Measurements from ENCODE around the gene FAM9C.

FAM9C gene

DNA sequence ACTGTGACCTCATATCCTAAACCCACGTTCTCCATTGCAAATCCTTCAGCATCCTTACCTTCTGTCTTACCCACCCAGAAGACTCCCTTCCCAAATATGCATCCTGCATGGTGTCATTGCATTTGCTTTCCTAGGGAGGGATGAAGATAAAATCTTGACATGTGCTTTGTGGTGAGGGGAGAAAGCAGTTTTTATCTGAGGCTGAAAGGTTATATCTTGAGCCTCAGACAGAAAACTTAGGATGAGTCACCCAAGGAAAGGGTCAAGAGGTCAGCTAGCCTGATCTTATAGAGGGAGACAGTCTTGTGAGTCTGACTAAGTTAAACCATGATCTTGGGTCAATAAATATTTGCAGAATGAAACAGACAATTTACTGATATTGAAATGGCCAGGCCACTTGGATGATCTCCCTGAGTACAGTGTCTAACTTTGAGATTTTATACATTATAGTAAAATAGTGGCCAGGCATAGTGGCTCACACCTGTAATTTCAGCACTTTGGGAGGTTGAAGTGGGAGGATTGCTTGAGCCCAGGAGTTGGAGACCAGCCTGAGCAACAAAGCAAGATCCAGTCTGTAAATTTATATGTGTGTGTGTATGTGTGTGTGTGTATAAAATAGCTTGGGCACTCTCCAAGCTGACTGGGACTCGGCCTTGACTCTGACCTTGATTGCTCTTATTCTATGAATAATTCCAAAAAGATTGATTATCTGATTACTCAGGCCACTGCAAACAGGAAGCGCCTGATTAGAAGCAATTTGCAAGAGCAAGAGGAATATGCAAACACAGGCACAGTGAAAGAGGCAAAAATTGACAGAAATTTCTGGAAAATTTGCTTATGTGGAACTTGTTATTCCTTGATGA, 15.4 kb upstream of the FAM9C start:
- TF ChIP-seq, protein P1, sequence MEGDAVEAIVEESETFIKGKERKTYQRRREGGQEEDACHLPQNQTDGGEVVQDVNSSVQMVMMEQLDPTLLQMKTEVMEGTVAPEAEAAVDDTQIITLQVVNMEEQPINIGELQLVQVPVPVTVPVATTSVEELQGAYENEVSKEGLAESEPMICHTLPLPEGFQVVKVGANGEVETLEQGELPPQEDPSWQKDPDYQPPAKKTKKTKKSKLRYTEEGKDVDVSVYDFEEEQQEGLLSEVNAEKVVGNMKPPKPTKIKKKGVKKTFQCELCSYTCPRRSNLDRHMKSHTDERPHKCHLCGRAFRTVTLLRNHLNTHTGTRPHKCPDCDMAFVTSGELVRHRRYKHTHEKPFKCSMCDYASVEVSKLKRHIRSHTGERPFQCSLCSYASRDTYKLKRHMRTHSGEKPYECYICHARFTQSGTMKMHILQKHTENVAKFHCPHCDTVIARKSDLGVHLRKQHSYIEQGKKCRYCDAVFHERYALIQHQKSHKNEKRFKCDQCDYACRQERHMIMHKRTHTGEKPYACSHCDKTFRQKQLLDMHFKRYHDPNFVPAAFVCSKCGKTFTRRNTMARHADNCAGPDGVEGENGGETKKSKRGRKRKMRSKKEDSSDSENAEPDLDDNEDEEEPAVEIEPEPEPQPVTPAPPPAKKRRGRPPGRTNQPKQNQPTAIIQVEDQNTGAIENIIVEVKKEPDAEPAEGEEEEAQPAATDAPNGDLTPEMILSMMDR (IDR thresholded peaks at IDR 0.05; ENCODE audit: low read length, missing control alignments): no peak
- DNase-seq (ENCODE audit: low read depth): no peak
- no peak overlapping the region for H3K4me3 ChIP-seq (replicated peaks; ENCODE audit: low read depth, low read length)

DNA sequence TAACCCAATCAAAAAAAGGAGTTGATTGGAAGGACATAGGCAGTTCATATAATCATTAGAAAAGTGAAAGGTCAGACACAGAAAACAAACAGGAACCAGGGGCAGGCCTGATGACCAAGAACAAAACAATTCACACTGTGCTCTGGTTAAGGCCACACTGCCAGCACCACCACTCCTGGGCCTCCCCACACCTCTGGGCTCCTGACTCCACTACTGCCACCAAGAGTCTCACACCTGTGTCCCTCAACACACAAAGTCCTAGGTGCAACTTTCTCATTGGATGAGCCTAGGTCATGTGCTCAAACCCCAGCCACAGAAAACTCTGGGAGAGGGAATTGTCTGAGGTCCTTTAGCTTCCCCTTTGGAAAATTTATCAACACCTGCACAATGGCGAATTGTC, 11.1 kb upstream of the FAM9C start:
- no peak for DNase-seq (ENCODE audit: low read depth)

DNA sequence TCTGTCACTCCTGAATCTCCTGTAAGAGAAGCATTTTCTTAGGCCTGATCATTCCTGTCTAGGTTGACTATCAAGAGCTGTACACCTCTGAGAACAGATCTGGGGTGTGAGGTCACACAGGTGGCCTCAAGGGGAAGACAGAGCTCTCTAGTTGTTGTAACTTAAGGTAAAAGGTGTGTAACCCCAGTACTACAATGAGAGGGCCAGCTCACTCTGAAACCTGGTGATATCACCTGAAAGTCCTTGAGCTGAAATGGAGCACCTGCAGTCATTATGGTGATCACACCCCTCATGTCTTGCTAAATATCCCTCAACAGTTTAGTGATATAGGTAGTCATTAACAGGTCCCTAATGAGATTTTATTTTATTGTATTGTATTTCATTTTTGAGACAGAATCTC, 8.8 kb upstream of the FAM9C start:
- DNase-seq (ENCODE audit: low read depth): no peak
- TF ChIP-seq, protein P1 (IDR thresholded peaks at IDR 0.05; ENCODE audit: low read length, missing control alignments): no peak
- H3K4me3 ChIP-seq (replicated peaks; ENCODE audit: low read depth, low read length): no peak overlapping the region

More for the DNA sequence above, 11.1 kb upstream of the FAM9C start:
- TF ChIP-seq, protein P1 (IDR thresholded peaks at IDR 0.05; ENCODE audit: low read length, missing control alignments): no peak
- no peak overlapping the region for H3K4me3 ChIP-seq (replicated peaks; ENCODE audit: low read depth, low read length)

DNA sequence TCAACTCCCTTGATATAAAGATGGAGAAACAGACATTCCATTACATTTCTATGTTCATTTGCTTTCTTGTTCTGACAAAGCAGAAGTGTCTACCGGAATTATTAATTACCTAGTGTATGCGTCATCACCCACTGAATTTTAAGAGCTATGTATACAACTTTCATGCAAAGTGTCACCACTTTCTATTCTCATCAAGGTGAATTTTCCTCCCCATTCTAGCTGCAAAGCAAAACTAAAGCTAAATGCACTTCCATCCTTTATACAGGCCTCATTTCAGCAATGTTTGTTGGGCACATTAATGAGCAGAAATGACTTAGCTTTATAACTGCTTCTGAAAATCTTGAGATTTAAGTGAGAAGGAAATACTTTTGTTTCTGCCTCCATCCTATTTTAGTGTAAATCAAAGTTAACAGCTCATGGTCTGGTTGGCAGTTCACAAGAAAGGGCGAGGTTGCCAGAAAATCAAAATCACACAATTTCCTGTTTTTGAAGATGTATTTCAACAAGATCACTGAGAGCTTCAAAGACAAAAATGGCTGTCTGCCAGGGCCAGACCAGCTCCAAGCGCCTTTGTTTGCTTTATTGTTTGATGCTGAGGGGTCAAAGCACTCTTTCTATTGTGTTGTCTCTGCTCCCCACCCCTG, 7.2 kb upstream of the FAM9C start:
- H3K4me3 ChIP-seq (replicated peaks; ENCODE audit: low read depth, low read length): no peak overlapping the region
- peak; percentile 75 for DNase-seq (ENCODE audit: low read depth)
- TF ChIP-seq, protein P1 (IDR thresholded peaks at IDR 0.05; ENCODE audit: low read length, missing control alignments): no peak

DNA sequence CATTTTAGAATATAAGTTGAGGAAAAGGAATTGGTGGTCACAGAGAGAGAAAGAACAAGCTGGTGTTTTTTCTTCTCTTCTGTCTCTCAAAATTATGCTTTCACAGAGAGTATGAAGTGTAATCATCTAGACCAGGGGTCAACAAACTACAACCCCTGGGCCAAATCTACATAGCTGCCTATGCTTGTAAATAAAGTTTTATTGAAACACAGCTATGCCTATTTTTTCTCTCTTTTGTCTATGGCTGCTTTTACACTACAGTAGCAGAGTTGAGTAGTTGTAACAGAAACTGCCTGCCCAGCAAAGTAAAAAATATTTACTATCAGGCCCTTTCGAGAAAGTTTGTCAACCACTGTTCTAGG, 6.7 kb upstream of the FAM9C start:
- H3K4me3 ChIP-seq (replicated peaks; ENCODE audit: low read depth, low read length): no peak overlapping the region
- TF ChIP-seq, protein P1 (IDR thresholded peaks at IDR 0.05; ENCODE audit: low read length, missing control alignments): no peak
- DNase-seq (ENCODE audit: low read depth): no peak

DNA sequence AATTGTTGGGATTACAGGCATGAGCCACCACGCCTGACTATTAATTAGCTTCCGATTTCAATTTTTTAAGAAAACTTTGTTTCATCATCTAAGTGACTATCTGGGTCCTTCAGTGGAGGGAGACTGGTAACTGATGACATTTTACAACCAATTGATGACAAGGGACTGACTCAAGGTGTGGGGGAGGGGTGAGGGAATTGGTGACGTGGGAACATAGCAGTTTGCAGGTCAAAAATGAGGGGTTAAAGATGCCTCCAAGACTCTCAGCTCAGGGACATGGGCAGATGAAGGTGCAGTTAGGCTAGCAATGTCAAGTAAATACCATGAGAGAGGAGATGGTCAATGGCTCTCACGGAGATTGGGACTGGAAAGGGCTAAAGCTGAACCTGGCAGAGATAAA, 5.7 kb upstream of the FAM9C start:
- TF ChIP-seq, protein P1 (IDR thresholded peaks at IDR 0.05; ENCODE audit: low read length, missing control alignments): no peak
- no peak for DNase-seq (ENCODE audit: low read depth)
- no peak overlapping the region for H3K4me3 ChIP-seq (replicated peaks; ENCODE audit: low read depth, low read length)

Data from fibroblast of pulmonary artery (primary cell).